Heart right ventricle (tissue), 16 donors: ENCODE measurements around the gene MAPKAP1. TPM values are rescaled to one million over a fixed set of nuclear protein-coding genes. Genes with fewer than 3 reads are reported as not detected.

Source experiments
- ATAC-seq, 8 donors: fragments of 200-7000 bp; cut with Tn5 transposase; one replicate each; pipeline ENCODE4 v1.9.1; 2020; ENCODE audit warnings: mild to moderate bottlenecking in 8 of 8, moderate library complexity in 8 of 8, moderate number of reproducible peaks in 1 of 8
- DNase-seq, 2 donors: peaks; one replicate each; pipeline ENCODE4 v3.0.0-alpha.2; 2020
- H3K27ac ChIP-seq, 10 donors: fragments of 200-600 bp; sonication (generic) in 2 of 10; one replicate each; pipeline versions ENCODE4 v1.5.0 to v1.8.0; 2020 to 2022; ENCODE audit warnings: mild to moderate bottlenecking in 3 of 10
- H3K27me3 ChIP-seq, 7 donors: fragments of 200-600 bp; one replicate each; pipeline ENCODE4 v1.8.0; 2021 to 2022; ENCODE audit warnings: mild to moderate bottlenecking in 2 of 7
- H3K36me3 ChIP-seq, 9 donors: fragments of 200-600 bp; sonication (generic) in 1 of 9; one replicate each; pipeline versions ENCODE4 v1.5.0 to v1.8.0; 2020 to 2022; ENCODE audit warnings: mild to moderate bottlenecking in 2 of 9
- H3K4me1 ChIP-seq, 9 donors: fragments of 200-600 bp; sonication (generic) in 1 of 9; one replicate each; pipeline versions ENCODE4 v1.5.0 to v1.8.0; 2020 to 2022; ENCODE audit warnings: mild to moderate bottlenecking in 4 of 9
- H3K4me3 ChIP-seq, 10 donors: fragments of 200-600 bp; sonication (generic) in 2 of 10; one replicate each; pipeline versions ENCODE4 v1.5.0 to v1.8.0; 2020 to 2022; ENCODE audit warnings: mild to moderate bottlenecking in 7 of 10, moderate library complexity in 2 of 10
- H3K9me3 ChIP-seq, 11 donors: fragments of 200-600 bp in 10 of 11; sonication (generic) in 2 of 11; one replicate each; pipeline versions ENCODE4 v1.5.0 to v1.8.0; 2013 to 2022; ENCODE audit warnings: mild to moderate bottlenecking in 2 of 11, control low read depth in 1 of 11, moderate library complexity in 1 of 11
- WGBS, 2 donors: extraction: QIAGEN DNeasy Blood & Tissue Kit; methylation state at CpG; one replicate each; pipeline ENCODE4 v1.1.7; 2013; ENCODE audit warnings: inconsistent platforms in 1 of 2; 5-methylcytosine and 5-hydroxymethylcytosine counted together
- intact Hi-C, 10 donors: fragments of 100-400 bp; cut with DNase I; formaldehyde crosslinking; loops; one replicate each; pipeline versions ENCODE4 v1.11.1 to v1.14.2; 2022
- polyA plus RNA-seq, 2 donors: library from polyadenylated mRNA; stranded (reverse); fragments of 200-250 nt; gene quantifications; one replicate each; pipeline ENCODE4 v1.2.3, GENCODE V29; 2013
- total RNA-seq, 10 donors: library from RNA; stranded (reverse); fragmentation: NEBNext Ultra II Directional in 3 of 10; extraction: Animal tissue kit (Norgen Biotek cat#: 25700) in 3 of 10; gene quantifications; one replicate each; pipeline versions ENCODE4 v1.2.1 to v1.2.4, GENCODE V29; 2021 to 2023
- TF ChIP-seq, protein P1 (sequence below), 9 donors: fragments of 200-600 bp; sonication (generic) in 2 of 9; IDR thresholded peaks; one replicate each; pipeline versions ENCODE4 v1.5.0 to v1.8.0; 2021 to 2022; ENCODE audit warnings: antibody characterized with exemption in 9 of 9, mild to moderate bottlenecking in 5 of 9, moderate library complexity in 1 of 9
- donor health status: Arrhythmogenic right ventricular cardiomyopathy.
- donor health status: ischemic (EF 13 %, LVEDD 7.1; RV severe dilation, severe dysfunction).
- donor health status: healthy with polysubstance abuse.
- donor health status: DM: no; HTN: yes; CAD: no.
- donor health status: DM: no; HTN: no; CAD: no.
- donor health status: ischemic (EF 25% LVEDD 6.9; RV normal size, moderate dysfunction).
- donor health status: ischemic (EF 25% LVEDD 5.7; RV mildly dilated, moderate dysfunction).
- donor health status: healthy.
- donor health status: DM: yes; HTN: yes; CAD: no.
- donor health status: Ischemic cardiomyopathy.
- donor health status: ischemic (EF 35%, LVEDD 5.7; RV mildly dilated, moderate dysfunction).
- donor health status: nonischemic (EF 11% LVEDD 7.7; RV severe dilation, severe dysfunction).
- donor health status: DM: yes; HTN: yes; CAD: no.
- donor health status: PGD.
- donor health status: ischemic (EF 29% LVEDD 5.4; RV normal size, mild dysfunction).
- donor health status: nonischemic (EF 23%, LVEDD 6.1; RV moderate dilation, normal function).

The MAPKAP1 gene
- total and polyA plus RNA-seq, 12 donors: 102 to 143 (median 116) TPM

DNA sequence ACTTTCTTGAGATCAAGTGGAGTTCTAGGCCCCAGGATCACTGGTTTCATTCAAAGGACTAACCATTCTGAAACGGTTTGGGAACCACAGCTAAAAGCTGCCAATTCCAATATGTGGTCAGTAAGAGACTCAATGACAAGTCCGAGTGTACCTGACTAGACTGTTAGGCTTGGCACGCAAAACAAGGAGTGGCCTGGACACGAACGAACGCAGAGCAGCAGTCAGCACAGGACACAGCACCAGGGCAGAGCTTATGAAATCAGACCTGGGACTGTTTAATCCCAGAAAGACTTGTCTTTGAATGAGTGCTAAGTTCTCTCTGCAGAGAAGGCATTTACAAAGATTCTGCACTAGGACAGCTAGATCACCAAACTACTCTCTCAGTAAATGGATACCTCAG lies 231.6 kb downstream of the MAPKAP1 start:
- Histone ChIP-seq H3K9me3 (no peaks in the 10 kb centered on the region), H3K36me3 (peaks cover 0 to 42% (median 0%) of the 10 kb centered on the region in 9 donors), H3K27ac (peak overlapping the region in 8 of 10 donors; percentile 13 to 79 (median 61)), H3K4me1 (peaks cover 4 to 58% (median 27%) of the 10 kb centered on the region in 9 donors), H3K4me3 (no peak overlapping the region), H3K27me3 (no peaks in the 10 kb centered on the region)
- TF ChIP-seq, protein P1, sequence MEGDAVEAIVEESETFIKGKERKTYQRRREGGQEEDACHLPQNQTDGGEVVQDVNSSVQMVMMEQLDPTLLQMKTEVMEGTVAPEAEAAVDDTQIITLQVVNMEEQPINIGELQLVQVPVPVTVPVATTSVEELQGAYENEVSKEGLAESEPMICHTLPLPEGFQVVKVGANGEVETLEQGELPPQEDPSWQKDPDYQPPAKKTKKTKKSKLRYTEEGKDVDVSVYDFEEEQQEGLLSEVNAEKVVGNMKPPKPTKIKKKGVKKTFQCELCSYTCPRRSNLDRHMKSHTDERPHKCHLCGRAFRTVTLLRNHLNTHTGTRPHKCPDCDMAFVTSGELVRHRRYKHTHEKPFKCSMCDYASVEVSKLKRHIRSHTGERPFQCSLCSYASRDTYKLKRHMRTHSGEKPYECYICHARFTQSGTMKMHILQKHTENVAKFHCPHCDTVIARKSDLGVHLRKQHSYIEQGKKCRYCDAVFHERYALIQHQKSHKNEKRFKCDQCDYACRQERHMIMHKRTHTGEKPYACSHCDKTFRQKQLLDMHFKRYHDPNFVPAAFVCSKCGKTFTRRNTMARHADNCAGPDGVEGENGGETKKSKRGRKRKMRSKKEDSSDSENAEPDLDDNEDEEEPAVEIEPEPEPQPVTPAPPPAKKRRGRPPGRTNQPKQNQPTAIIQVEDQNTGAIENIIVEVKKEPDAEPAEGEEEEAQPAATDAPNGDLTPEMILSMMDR (IDR thresholded peaks at IDR 0.05): no peak
- WGBS, 2 donors: 39 to 67% methylated on average over 6 of the region's 6 CpGs
- ATAC-seq (peak in 3 of 8 donors; percentile 29 to 48 (median 47)), DNase-seq (peak in 1 of 2 donors; percentile 9)
- intact Hi-C loops: no loop called here

DNA sequence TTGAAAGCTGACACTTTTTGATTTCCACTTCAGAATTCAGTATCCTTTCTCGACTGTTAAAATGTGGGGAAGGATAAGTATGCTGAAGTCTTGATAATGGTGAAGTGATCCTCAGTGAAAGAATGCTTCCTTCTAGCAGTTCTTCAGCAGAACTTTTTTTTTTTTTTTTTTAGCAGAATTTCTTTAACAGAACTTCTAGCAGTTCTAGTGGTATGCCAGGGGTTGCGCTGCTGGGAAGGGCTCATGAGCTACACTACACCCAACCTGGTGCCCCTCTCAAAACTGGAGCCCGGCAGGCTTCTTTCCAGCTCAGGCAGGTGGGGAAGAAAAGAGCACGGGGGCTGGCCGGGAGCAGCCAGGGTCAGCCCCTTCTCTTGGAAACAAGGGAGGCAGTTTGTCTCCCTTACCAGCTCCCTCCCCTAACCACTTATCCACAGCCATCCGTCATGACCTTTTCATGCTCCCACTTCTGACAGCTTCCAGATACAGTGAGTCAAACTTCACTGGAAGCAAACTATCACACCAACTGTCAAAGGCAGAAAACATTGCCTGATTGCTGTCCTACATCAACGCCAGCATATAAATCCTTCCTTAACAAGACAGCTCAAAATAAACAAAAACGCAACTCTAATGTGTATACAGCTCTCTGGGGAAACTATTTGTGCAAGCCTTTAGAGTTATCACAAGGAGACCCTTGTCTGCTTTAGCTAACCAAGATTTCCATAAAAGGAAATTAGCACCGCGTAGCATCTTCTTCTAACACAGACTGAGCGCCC lies 233.9 kb downstream of the MAPKAP1 start:
- H3K27ac ChIP-seq: peak overlapping the region in 9 of 10 donors; percentile 5 to 85 (median 77)
- H3K9me3 ChIP-seq: no peaks in the 10 kb centered on the region
- TF ChIP-seq, protein P1 (IDR thresholded peaks at IDR 0.05): peak in 2 of 9 donors; percentile 19 to 28
- H3K27me3 ChIP-seq: no peaks in the 10 kb centered on the region
- intact Hi-C loops: loop anchor here in 4 of 10 donors (5.0 kb wide), 4 partner anchors 34 to 74 kb away; no protein-coding TSS in a partner anchor
- H3K4me3 ChIP-seq: peak overlapping the region in 1 of 10 donors; percentile 6
- DNase-seq (peak; percentile 23 to 35), ATAC-seq (peak; percentile 68 to 91 (median 81))
- H3K4me1 ChIP-seq: peaks cover 4 to 65% (median 32%) of the 10 kb centered on the region in 9 donors
- WGBS, 2 donors: 21 to 37% methylated on average over 11 of the region's 11 CpGs
- H3K36me3 ChIP-seq: peaks cover 0 to 28% (median 0%) of the 10 kb centered on the region in 9 donors

DNA sequence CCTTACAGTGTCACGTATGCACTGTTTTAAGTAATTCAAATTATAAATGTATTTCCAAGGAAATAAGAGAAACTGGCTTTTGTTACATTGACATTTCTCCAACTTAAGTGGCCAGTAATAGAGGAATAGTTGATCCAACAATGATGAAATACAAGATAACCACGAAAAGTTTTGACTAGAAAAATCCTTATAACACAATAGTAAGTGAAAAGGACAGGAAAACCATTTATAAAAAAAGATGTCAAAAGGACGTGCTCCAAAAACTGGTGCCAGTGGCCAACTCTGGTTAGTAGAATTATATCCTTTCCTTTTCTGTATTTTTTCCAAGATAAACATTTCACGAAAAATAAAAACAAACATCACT lies 234.5 kb downstream of the MAPKAP1 start:
- 30 to 31% methylated on average over 4 of the region's 4 CpGs for WGBS, 2 donors
- peaks cover 4 to 70% (median 38%) of the 10 kb centered on the region in 9 donors for H3K4me1 ChIP-seq

More for the DNA sequence above, 234.5 kb downstream of the MAPKAP1 start:
- peaks cover 0 to 33% (median 0%) of the 10 kb centered on the region in 9 donors for H3K36me3 ChIP-seq
- intact Hi-C loops: loop anchor here in 4 of 10 donors (5.0 kb wide), 4 partner anchors 35 to 75 kb away; no protein-coding TSS in a partner anchor
- TF ChIP-seq, protein P1 (IDR thresholded peaks at IDR 0.05): no peak
- no peaks in the 10 kb centered on the region for H3K9me3 ChIP-seq
- no peak overlapping the region for H3K4me3 ChIP-seq
- H3K27ac ChIP-seq: peak overlapping the region in 9 of 10 donors; percentile 5 to 85 (median 77)
- DNase-seq (no peak), ATAC-seq (no peak)
- H3K27me3 ChIP-seq: no peaks in the 10 kb centered on the region
